ENCODE results near the gene TMEM130.
A peak's percentile ranks its signal among the peaks of the same experiment; 100 is the strongest.
"Not testable (repeated sequence)": the region's sequence is repeated elsewhere in the genome, so short reads cannot be mapped to it uniquely, and the experiment has no call there.

TMEM130 gene

DNA sequence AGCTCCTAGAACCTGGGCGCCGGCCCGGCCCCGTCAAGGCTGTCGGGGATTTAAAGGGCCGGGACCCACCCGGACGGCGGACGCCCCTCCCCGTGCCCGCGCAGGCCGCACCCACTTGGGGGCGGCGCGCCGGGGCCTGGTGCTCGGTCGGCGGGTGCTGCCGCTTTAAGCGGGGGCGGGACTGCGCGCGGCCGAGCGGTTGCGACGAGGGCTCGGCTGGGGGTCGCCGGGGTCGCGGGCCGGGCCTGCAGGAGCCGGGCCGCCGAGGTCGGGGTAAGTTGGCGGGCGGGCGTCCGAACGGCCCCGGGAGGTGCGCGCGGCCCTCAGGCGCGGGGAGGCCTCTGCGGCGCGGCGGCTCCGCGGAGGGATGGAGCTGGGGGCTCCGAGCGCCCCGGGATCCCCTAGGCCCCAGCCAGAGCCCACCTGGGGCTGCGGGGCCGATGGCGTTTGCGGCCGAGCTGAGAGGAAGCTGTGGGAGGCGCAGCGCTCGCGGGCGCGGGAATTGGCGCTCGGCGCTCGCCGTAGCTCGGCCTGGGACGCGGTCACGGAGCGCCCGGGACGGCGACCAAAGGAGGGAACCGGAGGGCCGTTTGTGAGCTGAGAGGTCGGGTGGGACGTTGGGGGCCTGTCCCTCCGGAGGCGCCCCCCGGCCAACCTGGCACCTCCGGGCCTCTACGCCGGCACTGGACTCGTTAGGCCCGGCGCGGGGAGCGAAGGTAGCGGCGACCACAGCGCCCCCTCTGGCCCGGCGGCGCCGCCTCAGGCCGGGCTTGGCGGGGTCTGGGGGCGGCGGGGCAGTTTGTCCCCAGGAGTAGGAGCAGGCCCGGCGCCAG is 8.8 kb upstream of the TMEM130 start, which contains the start of gene TRRAP:
TSS of gene TRRAP (plus strand) at position 168 of the 833 bp plus-strand sequence. CDS start 2,619 bp downstream, outside the sequence.
- in situ Hi-C loops (cut with MboI; ENCODE audit: low pct_unique_long_range_greater_than_20kb, low sequenced_read_pairs, unreplicated experiment) = no loop called here
- TF ChIP-seq, protein P1, sequence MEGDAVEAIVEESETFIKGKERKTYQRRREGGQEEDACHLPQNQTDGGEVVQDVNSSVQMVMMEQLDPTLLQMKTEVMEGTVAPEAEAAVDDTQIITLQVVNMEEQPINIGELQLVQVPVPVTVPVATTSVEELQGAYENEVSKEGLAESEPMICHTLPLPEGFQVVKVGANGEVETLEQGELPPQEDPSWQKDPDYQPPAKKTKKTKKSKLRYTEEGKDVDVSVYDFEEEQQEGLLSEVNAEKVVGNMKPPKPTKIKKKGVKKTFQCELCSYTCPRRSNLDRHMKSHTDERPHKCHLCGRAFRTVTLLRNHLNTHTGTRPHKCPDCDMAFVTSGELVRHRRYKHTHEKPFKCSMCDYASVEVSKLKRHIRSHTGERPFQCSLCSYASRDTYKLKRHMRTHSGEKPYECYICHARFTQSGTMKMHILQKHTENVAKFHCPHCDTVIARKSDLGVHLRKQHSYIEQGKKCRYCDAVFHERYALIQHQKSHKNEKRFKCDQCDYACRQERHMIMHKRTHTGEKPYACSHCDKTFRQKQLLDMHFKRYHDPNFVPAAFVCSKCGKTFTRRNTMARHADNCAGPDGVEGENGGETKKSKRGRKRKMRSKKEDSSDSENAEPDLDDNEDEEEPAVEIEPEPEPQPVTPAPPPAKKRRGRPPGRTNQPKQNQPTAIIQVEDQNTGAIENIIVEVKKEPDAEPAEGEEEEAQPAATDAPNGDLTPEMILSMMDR (IDR thresholded peaks at IDR 0.05; ENCODE audit: extremely low read depth, insufficient read depth, missing control alignments) = peak; percentile 85
- peak; percentile 89 for DNase-seq (ENCODE audit: low spot score)

DNA sequence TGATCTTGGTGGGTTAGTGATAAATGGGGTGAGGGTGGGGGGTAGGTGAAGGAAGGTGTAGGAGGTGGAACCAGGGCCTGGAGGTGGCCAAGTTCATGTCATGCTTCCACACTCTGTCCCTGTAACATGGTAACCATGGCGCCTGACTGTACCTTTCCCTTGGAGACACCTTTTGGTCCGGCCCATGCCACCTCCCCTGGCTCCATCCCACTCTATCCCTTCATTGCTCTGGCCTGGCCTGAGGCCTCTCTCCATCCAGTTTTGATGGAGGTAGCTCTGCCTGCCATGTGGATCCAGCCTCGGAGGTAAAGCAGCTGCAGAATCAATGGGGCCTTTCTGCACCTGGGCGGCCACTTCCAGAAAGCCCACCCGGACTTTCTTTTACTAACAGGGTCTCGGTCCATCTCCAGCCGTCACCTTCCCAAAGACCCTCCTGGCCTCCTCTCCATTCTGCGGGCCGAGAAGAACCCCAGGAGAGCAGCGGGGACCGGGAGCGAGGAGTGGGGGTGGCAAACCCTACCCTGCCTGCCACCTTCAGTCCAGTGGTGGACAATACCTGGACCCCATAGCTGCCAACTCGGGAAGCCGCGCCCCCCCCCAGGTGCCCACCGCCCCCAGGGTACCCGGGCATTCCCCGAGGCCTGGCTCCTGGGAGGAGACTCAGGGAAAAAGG is 8.0 kb upstream of the TMEM130 start:
- no peak for DNase-seq (ENCODE audit: low spot score)
- in situ Hi-C loops (cut with MboI; ENCODE audit: low pct_unique_long_range_greater_than_20kb, low sequenced_read_pairs, unreplicated experiment) = no loop called here
- TF ChIP-seq, protein P1 (IDR thresholded peaks at IDR 0.05; ENCODE audit: extremely low read depth, insufficient read depth, missing control alignments) = no peak

DNA sequence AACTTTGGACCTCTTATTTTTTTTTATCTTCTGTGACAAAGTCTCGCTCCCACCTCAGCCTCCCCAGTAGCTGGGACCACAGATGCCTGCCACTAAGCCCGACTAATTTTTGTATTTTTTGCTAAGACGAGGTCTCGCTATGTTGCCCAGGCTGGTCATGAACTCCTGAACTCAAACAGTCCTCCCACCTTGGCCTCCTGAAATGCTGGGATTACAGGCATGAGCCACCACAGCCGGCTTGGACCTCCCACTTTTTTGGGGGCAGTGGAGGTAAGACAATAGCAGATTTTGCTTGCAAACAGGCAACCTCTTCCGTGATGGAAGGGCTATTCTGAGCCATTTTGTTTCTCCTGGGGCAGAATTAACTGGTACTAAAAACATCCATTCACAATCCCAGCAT is 7.3 kb upstream of the TMEM130 start:
- DNase-seq (ENCODE audit: low spot score) = no peak
- in situ Hi-C loops (cut with MboI; ENCODE audit: low pct_unique_long_range_greater_than_20kb, low sequenced_read_pairs, unreplicated experiment) = no loop called here

DNA sequence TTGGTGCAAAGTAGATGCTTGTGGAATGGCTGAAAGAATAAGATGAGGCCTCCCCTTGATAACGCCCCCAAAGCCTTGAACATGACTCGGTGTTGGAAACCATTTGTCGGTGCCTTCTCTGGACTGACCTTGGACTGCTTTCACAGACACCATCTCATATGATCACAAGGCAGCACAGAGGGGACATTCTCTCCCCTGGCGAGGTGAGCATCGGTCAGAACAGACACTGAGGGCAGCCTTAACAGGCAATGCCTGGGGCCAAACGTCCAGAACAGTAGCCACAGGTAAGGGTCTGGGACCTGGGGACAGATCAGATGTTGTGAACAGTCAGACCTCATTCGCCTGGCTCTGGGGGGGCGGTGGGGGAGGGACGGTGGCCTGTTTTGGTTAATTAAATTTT is 5.7 kb upstream of the TMEM130 start:
- no peak for DNase-seq (ENCODE audit: low spot score)
- TF ChIP-seq, protein P1 (IDR thresholded peaks at IDR 0.05; ENCODE audit: extremely low read depth, insufficient read depth, missing control alignments) = no peak
- in situ Hi-C loops (cut with MboI; ENCODE audit: low pct_unique_long_range_greater_than_20kb, low sequenced_read_pairs, unreplicated experiment) = no loop called here

More for the DNA sequence above, 7.3 kb upstream of the TMEM130 start:
- TF ChIP-seq, protein P1 (IDR thresholded peaks at IDR 0.05; ENCODE audit: extremely low read depth, insufficient read depth, missing control alignments) = no peak

- no peak for DNase-seq (ENCODE audit: low spot score)
- TF ChIP-seq, protein P1 (IDR thresholded peaks at IDR 0.05; ENCODE audit: extremely low read depth, insufficient read depth, missing control alignments) = no peak
- in situ Hi-C loops (cut with MboI; ENCODE audit: low pct_unique_long_range_greater_than_20kb, low sequenced_read_pairs, unreplicated experiment) = loop anchor here (25.0 kb wide), 1 partner anchor 563 kb away; no protein-coding TSS in a partner anchor
These were observed 5.1 kb upstream of the TMEM130 start for GRCh38 chr7:98874942-98875341.

DNA sequence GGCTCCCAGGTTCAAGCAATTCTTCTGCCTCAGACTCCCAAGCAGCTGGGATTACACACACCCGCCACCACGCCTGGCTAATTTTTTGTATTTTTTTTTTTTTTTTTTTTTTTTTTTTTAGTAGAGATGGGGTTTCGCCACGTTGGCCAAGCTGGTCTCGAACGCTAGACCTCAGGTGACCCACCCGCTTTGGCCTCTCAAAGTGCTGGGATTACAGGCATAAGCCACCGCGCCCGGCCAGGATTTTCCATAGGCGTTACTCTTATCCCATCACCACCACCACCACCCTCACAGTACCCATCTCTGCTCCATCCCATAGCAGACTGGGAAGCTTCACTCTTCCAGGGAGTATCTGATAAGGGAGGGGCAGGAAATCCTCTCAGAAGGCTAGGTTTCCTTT is 3.8 kb upstream of the TMEM130 start:
- DNase-seq (ENCODE audit: low spot score) = not testable (repeated sequence)
- in situ Hi-C loops (cut with MboI; ENCODE audit: low pct_unique_long_range_greater_than_20kb, low sequenced_read_pairs, unreplicated experiment) = loop anchor here (25.0 kb wide), 1 partner anchor 561 kb away; no protein-coding TSS in a partner anchor

Data from GM13977 (cell line).